Kidney (tissue), 14 donors: ENCODE data around the gene TENT5A. TPM values are rescaled to one million over a fixed set of nuclear protein-coding genes. Genes with fewer than 3 reads are reported as not detected.

Source experiments
- DNase-seq, 5 donors: peaks; one replicate each; pipeline ENCODE4 v3.0.0-alpha.2; 2013 to 2020
- FAIRE-seq: peaks from 2 replicates; lab custom pipeline; 2012; peaks lifted over from hg19 to GRCh38; lab: Jason Lieb, UNC
- H3K27ac ChIP-seq, 2 donors: one replicate each; pipeline ENCODE4 v1.7.0; 2013; ENCODE audit warnings: low read depth in 2 of 2, low read length in 2 of 2, inconsistent platforms in 1 of 2
- H3K27me3 ChIP-seq: one replicate; pipeline ENCODE4 v1.7.1; 2013; ENCODE audit warnings: low read length, inconsistent platforms; ENCODE audit not compliant: control insufficient read depth, insufficient read depth
- H3K36me3 ChIP-seq, 3 donors: one replicate each; pipeline versions ENCODE4 v1.7.0 to v1.7.1; 2013; ENCODE audit warnings: low read length in 3 of 3, control low read depth in 1 of 3, inconsistent platforms in 1 of 3; ENCODE audit not compliant: insufficient read depth in 3 of 3, control insufficient read depth in 2 of 3
- H3K4me1 ChIP-seq, 3 donors: one replicate each; pipeline versions ENCODE4 v1.7.0 to v1.7.1; 2013; ENCODE audit warnings: low read length in 3 of 3, inconsistent platforms in 1 of 3, low read depth in 1 of 3; ENCODE audit not compliant: control insufficient read depth in 2 of 3, insufficient read depth in 2 of 3
- H3K4me3 ChIP-seq, 3 donors: one replicate each; pipeline versions ENCODE4 v1.7.0 to v1.8.1; 2013; ENCODE audit warnings: low read length in 3 of 3, control low read depth in 1 of 3, inconsistent platforms in 1 of 3
- H3K9ac ChIP-seq, 3 donors: one replicate each; pipeline versions ENCODE4 v1.7.0 to v1.7.1; 2013; ENCODE audit warnings: low read length in 3 of 3, control low read depth in 1 of 3, inconsistent platforms in 1 of 3
- H3K9me3 ChIP-seq, 3 donors: one replicate each; pipeline versions ENCODE4 v1.7.0 to v1.7.1; 2013; ENCODE audit warnings: low read length in 3 of 3, control low read depth in 1 of 3, inconsistent platforms in 1 of 3; ENCODE audit not compliant: control insufficient read depth in 2 of 3, insufficient read depth in 1 of 3
- intact Hi-C: fragments of 100-400 bp; cut with DNase I; formaldehyde crosslinking; loops from one replicate; pipeline ENCODE4 v1.11.1; 2022
- polyA plus RNA-seq: library from polyadenylated mRNA; stranded (reverse); fragments of 350-450 nt; fragmentation: Illumina TruSeq; extraction: RNeasy Lipid Tissue Mini Kit (QIAGEN cat#74804); gene quantifications from one replicate; pipeline ENCODE4 v1.2.3, GENCODE V29; 2014; ENCODE audit warnings: low read depth, low replicate concordance; ENCODE audit not compliant: insufficient read depth
- total RNA-seq: library from RNA; stranded (reverse); fragmentation: NEBNext Ultra II Directional; extraction: Animal tissue kit (Norgen Biotek cat#: 25700); gene quantifications from one replicate; pipeline ENCODE4 v1.2.1, GENCODE V29; 2021
- TF ChIP-seq, protein P1 (sequence below): IDR thresholded peaks from 3 replicates; pipeline ENCODE4 v1.5.1; 2012; ENCODE audit warnings: mild to moderate bottlenecking, moderate library complexity, borderline replicate concordance; ENCODE audit not compliant: insufficient read depth; ENCODE audit errors: extremely low read depth
- donor health status: control.
- donor health status: control.
- donor health status: control.
- donor health status: control.
- donor health status: control.
- donor health status: DM: yes; HTN: yes; CAD: no.
- donor health status: Normal renal cell carcinoma (clear cell type).

The TENT5A gene
- total and polyA plus RNA-seq, 2 donors from 2014 or later, result 3.2 to 13.4 TPM

GRCh38 chr6:81772741-81773140, 20.3 kb upstream of the TENT5A start:
- Histone ChIP-seq H3K9ac (no peak overlapping the region), H3K9me3 (no peaks in the 10 kb centered on the region), H3K36me3 (no peaks in the 10 kb centered on the region), H3K4me3 (no peak overlapping the region), H3K4me1 (no peaks in the 10 kb centered on the region), H3K27me3 (no peaks in the 10 kb centered on the region), H3K27ac (no peak overlapping the region)
- no peak for FAIRE-seq
- intact Hi-C loops, result no loop called here
- TF ChIP-seq, protein P1, sequence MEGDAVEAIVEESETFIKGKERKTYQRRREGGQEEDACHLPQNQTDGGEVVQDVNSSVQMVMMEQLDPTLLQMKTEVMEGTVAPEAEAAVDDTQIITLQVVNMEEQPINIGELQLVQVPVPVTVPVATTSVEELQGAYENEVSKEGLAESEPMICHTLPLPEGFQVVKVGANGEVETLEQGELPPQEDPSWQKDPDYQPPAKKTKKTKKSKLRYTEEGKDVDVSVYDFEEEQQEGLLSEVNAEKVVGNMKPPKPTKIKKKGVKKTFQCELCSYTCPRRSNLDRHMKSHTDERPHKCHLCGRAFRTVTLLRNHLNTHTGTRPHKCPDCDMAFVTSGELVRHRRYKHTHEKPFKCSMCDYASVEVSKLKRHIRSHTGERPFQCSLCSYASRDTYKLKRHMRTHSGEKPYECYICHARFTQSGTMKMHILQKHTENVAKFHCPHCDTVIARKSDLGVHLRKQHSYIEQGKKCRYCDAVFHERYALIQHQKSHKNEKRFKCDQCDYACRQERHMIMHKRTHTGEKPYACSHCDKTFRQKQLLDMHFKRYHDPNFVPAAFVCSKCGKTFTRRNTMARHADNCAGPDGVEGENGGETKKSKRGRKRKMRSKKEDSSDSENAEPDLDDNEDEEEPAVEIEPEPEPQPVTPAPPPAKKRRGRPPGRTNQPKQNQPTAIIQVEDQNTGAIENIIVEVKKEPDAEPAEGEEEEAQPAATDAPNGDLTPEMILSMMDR, result no peak
- no peak for DNase-seq

GRCh38 chr6:81771097-81771496, 18.6 kb upstream of the TENT5A start:
- H3K4me1 ChIP-seq, result peaks cover 0 to 4% (median 0%) of the 10 kb centered on the region in 3 donors
- intact Hi-C loops, result no loop called here
- H3K27me3 ChIP-seq, result no peaks in the 10 kb centered on the region
- no peaks in the 10 kb centered on the region for H3K9me3 ChIP-seq
- TF ChIP-seq, protein P1, result no peak
- H3K4me3 ChIP-seq, result no peak overlapping the region
- no peaks in the 10 kb centered on the region for H3K36me3 ChIP-seq
- H3K27ac ChIP-seq, result no peak overlapping the region
- H3K9ac ChIP-seq, result no peak overlapping the region
- DNase-seq (no peak), FAIRE-seq (no peak)

GRCh38 chr6:81770381-81770780, 17.9 kb upstream of the TENT5A start:
- TF ChIP-seq, protein P1, result no peak
- Histone ChIP-seq H3K9me3 (no peaks in the 10 kb centered on the region), H3K27me3 (no peaks in the 10 kb centered on the region), H3K4me3 (no peak overlapping the region), H3K27ac (no peak overlapping the region), H3K4me1 (peaks cover 0 to 4% (median 0%) of the 10 kb centered on the region in 3 donors), H3K36me3 (no peaks in the 10 kb centered on the region), H3K9ac (no peak overlapping the region)
- FAIRE-seq (no peak), DNase-seq (no peak)
- intact Hi-C loops, result no loop called here

DNA sequence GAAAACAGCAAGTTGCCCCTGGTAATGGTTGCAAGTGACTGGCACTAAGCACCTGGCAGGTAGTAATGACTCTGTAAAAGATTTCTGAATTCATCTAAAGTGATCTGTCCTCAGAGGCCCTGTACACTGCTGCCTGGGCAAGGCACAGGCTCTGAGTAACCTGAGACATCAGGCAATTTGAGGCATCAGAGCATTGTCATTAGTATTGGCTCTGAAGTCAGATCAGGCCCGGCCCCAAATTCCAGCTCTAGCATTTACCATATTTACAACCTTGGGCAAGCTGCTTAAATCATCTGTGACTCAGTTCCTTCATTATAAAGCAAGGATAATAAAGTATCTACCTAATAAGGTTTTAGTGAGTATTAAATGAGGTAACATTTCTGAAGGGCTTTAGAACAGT, 17.3 kb upstream of the TENT5A start:
- peaks cover 0 to 4% (median 0%) of the 10 kb centered on the region in 3 donors for H3K4me1 ChIP-seq
- intact Hi-C loops, result no loop called here
- H3K27me3 ChIP-seq, result no peaks in the 10 kb centered on the region
- no peaks in the 10 kb centered on the region for H3K36me3 ChIP-seq
- TF ChIP-seq, protein P1, result no peak
- no peak overlapping the region for H3K9ac ChIP-seq
- H3K4me3 ChIP-seq, result no peak overlapping the region
- no peak overlapping the region for H3K27ac ChIP-seq
- no peaks in the 10 kb centered on the region for H3K9me3 ChIP-seq
- FAIRE-seq (no peak), DNase-seq (no peak)
